ENCODE data around the gene FAM222B.
A peak's percentile ranks its signal among the peaks of the same experiment; 100 is the strongest.

The FAM222B gene

GRCh38 chr17:28743243-28744103 lies 99.1 kb downstream of the FAM222B start, which contains the start of gene TRAF4 (continued):
- TF ChIP-seq ZBTB11 (tag by site-specific recombination; conservative IDR thresholded peaks at IDR 0.05; ENCODE audit: low read depth) (peak; percentile 45; the same call in 1 of the 2 replicates), ZNF362 (tag by site-specific recombination; IDR thresholded peaks at IDR 0.05) (no peak), INSM2 (tag by site-specific recombination; IDR thresholded peaks at IDR 0.05) (peak; percentile 8; the same call in 1 of the 2 replicates), ZNF2 (tag by site-specific recombination; IDR thresholded peaks at IDR 0.05) (peak; percentile 84; the same call in 1 of the 2 replicates), ZNF184 (tag by site-specific recombination; IDR thresholded peaks at IDR 0.05) (no peak), ZNF785 (tag by site-specific recombination; IDR thresholded peaks at IDR 0.05) (no peak; the same call in 1 of the 2 replicates), ZSCAN5A (tag by site-specific recombination; IDR thresholded peaks at IDR 0.05) (no peak), ZNF639 (tag by site-specific recombination; IDR thresholded peaks at IDR 0.05) (no peak), ZNF549 (tag by site-specific recombination; IDR thresholded peaks at IDR 0.05) (no peak; the same call in 1 of the 2 replicates), ZNF513 (tag by site-specific recombination; IDR thresholded peaks at IDR 0.05) (no peak), ZNF837 (tag by site-specific recombination; IDR thresholded peaks at IDR 0.05) (no peak), ZNF670 (tag by site-specific recombination; IDR thresholded peaks at IDR 0.05; ENCODE audit: low read depth) (no peak), ZNF560 (tag by site-specific recombination; IDR thresholded peaks at IDR 0.05; ENCODE audit: borderline replicate concordance) (no peak), ZNF335 (tag by site-specific recombination; conservative IDR thresholded peaks at IDR 0.05) (peak; percentile 78), GLIS2 (tag by site-specific recombination; IDR thresholded peaks at IDR 0.05) (peak; percentile 94), BCL11A (tag by site-specific recombination; IDR thresholded peaks at IDR 0.05; ENCODE audit: low read depth) (no peak), ZNF211 (tag by site-specific recombination; IDR thresholded peaks at IDR 0.05; ENCODE audit: low read depth) (no peak), KLF8 (tag by site-specific recombination; IDR thresholded peaks at IDR 0.05) (peak; percentile 94), ZSCAN23 (tag by site-specific recombination; IDR thresholded peaks at IDR 0.05) (no peak), ZSCAN16 (tag by site-specific recombination; IDR thresholded peaks at IDR 0.05) (no peak), HIC1 (tag by site-specific recombination; IDR thresholded peaks at IDR 0.05) (peak; percentile 18; the same call in 1 of the 2 replicates), PRDM6 (tag by site-specific recombination; IDR thresholded peaks at IDR 0.05) (no peak; the same call in 1 of the 2 replicates), KLF7 (tag by site-specific recombination; IDR thresholded peaks at IDR 0.05; ENCODE audit: borderline replicate concordance) (peak; percentile 81; the same call in 1 of the 2 replicates)

Measured in HEK293 (cell line).